Caco-2 (cell line): ENCODE results near the gene RGS7. TPM values are rescaled to one million over a fixed set of nuclear protein-coding genes. Genes with fewer than 3 reads are reported as not detected.

Experiments used
- BruUV-seq: library from RNA; stranded (reverse); fragments of 400-500 nt; replicated peaks from 2 replicates; lab custom pipeline; 2021; lab: Mats Ljungman, UMichigan
- CTCF ChIA-PET: fragments of 300-600 bp; sonication (Branson Sonifier 250); formaldehyde crosslinking; loops from one replicate; lab custom pipeline; 2022; ENCODE audit warnings: antibody characterized with exemption; lab: Charles Lee
- POLR2A ChIA-PET: fragments of 300-600 bp; sonication (Branson Sonifier 250); formaldehyde crosslinking; loops from one replicate; lab custom pipeline; 2022; ENCODE audit warnings: antibody characterized with exemption; lab: Charles Lee
- DNase-seq, 2 experiments: peaks; one replicate each; pipeline versions ENCODE4 v3.0.0 to v3.0.0-alpha.2; 2020 to 2022
- H3K27me3 ChIP-seq: replicated peaks from 2 replicates; pipeline ENCODE4 v1.6.0; 2011; ENCODE audit warnings: low read length; ENCODE audit not compliant: control insufficient read depth, insufficient read depth
- H3K36me3 ChIP-seq: 2 replicates; pipeline ENCODE4 v1.5.1; 2011; ENCODE audit warnings: low read length; ENCODE audit not compliant: control insufficient read depth, insufficient read depth
- H3K4me1 ChIP-seq: fragments of 250-450 bp; sonication (Bioruptor Pico); 2 replicates; pipeline ENCODE4 v1.5.1; 2020; ENCODE audit warnings: mild to moderate bottlenecking
- H3K4me3 ChIP-seq: 2 replicates; pipeline ENCODE4 v1.5.1; 2011; ENCODE audit warnings: low read depth, mild to moderate bottlenecking, control low read depth, low read length
- H3K9me3 ChIP-seq: fragments of 250-450 bp; sonication (Bioruptor Pico); 2 replicates; pipeline ENCODE4 v1.5.1; 2020; ENCODE audit warnings: mild to moderate bottlenecking, moderate library complexity
- H3K27ac Mint-ChIP-seq: one replicate; pipeline ENCODE4 v1.8.0; 2022; ENCODE audit warnings: mixed read lengths; ENCODE audit not compliant: unreplicated experiment
- H3K27me3 Mint-ChIP-seq: one replicate; pipeline ENCODE4 v1.8.0; 2022; ENCODE audit warnings: mixed read lengths; ENCODE audit not compliant: insufficient read depth, unreplicated experiment
- H3K36me3 Mint-ChIP-seq: one replicate; pipeline ENCODE4 v1.8.0; 2022; ENCODE audit warnings: mild to moderate bottlenecking, mixed read lengths; ENCODE audit not compliant: insufficient read depth, unreplicated experiment
- H3K4me1 Mint-ChIP-seq: one replicate; pipeline ENCODE4 v1.8.0; 2022; ENCODE audit warnings: low read depth, mixed read lengths; ENCODE audit not compliant: unreplicated experiment
- H3K4me3 Mint-ChIP-seq: one replicate; pipeline ENCODE4 v1.8.0; 2022; ENCODE audit warnings: mild to moderate bottlenecking, moderate library complexity, mixed read lengths; ENCODE audit not compliant: unreplicated experiment
- H3K9me3 Mint-ChIP-seq: one replicate; pipeline ENCODE4 v1.8.0; 2022; ENCODE audit warnings: mixed read lengths; ENCODE audit not compliant: unreplicated experiment
- CTCF ChIP-seq, 2 experiments: fragments of 200-600 bp in 1 of 2; IDR thresholded peaks; 1 replicate in 1 of 2; 2 replicates in 1 of 2; pipeline versions ENCODE4 v1.5.1 to v1.8.0; 2011 to 2022; ENCODE audit warnings: antibody characterized with exemption in 1 of 2, control low read depth in 1 of 2, inconsistent platforms in 1 of 2, low read depth in 1 of 2, low read length in 1 of 2, mild to moderate bottlenecking in 1 of 2, moderate library complexity in 1 of 2; ENCODE audit not compliant: insufficient read depth in 1 of 2, severe bottlenecking in 1 of 2, unreplicated experiment in 1 of 2
- intact Hi-C: fragments of 100-400 bp; cut with micrococcal nuclease; formaldehyde crosslinking; loops from one replicate; pipeline ENCODE4 v1.10.0; 2022; ENCODE audit not compliant: unreplicated experiment
- total RNA-seq: library from RNA; stranded (reverse); gene quantifications from 2 replicates; pipeline ENCODE4 v1.2.3, GENCODE V29; 2022

Gene RGS7
- total RNA-seq, 1 experiment from 2014 or later, result not detected

GRCh38 chr1:241352401-241352800 lies 4.6 kb downstream of the RGS7 start:
- Histone ChIP-seq H3K4me3 (no peak overlapping the region), H3K27me3 (peaks cover 2% of the 10 kb centered on the region), H3K36me3 (no peaks in the 10 kb centered on the region), H3K9me3 (no peaks in the 10 kb centered on the region), H3K4me1 (no peaks in the 10 kb centered on the region)
- no peak for DNase-seq
- no peaks in the 10 kb centered on the region for H3K9me3 Mint-ChIP-seq
- TF ChIP-seq CTCF (IDR thresholded peaks at IDR 0.05; ENCODE audit: insufficient read depth in 1 of 2, low read depth in 1 of 2, low read length in 1 of 2, severe bottlenecking in 1 of 2, unreplicated experiment in 1 of 2), result no peak
- no TSS peak for BruUV-seq
- ChIA-PET CTCF (no interaction called here), POLR2A (no interaction called here)
- peaks cover 12% of the 10 kb centered on the region for H3K27me3 Mint-ChIP-seq
- no peak overlapping the region for H3K27ac Mint-ChIP-seq
- intact Hi-C loops, result no loop called here
- H3K4me3 Mint-ChIP-seq, result no peak overlapping the region
- no peaks in the 10 kb centered on the region for H3K36me3 Mint-ChIP-seq
- H3K4me1 Mint-ChIP-seq, result no peaks in the 10 kb centered on the region

- Mint-ChIP-seq H3K9me3 (no peaks in the 10 kb centered on the region), H3K27ac (no peak overlapping the region), H3K4me3 (no peak overlapping the region), H3K27me3 (peaks cover 12% of the 10 kb centered on the region), H3K4me1 (no peaks in the 10 kb centered on the region), H3K36me3 (no peaks in the 10 kb centered on the region)
- ChIA-PET POLR2A (no interaction called here), CTCF (no interaction called here)
- Histone ChIP-seq H3K4me1 (no peaks in the 10 kb centered on the region), H3K27me3 (peaks cover 2% of the 10 kb centered on the region), H3K4me3 (no peak overlapping the region), H3K36me3 (no peaks in the 10 kb centered on the region), H3K9me3 (no peaks in the 10 kb centered on the region)
- TF ChIP-seq CTCF (IDR thresholded peaks at IDR 0.05; ENCODE audit: insufficient read depth in 1 of 2, low read depth in 1 of 2, low read length in 1 of 2, severe bottlenecking in 1 of 2, unreplicated experiment in 1 of 2), result no peak
- DNase-seq, result no peak
- BruUV-seq, result no TSS peak
- intact Hi-C loops, result no loop called here
Measured at GRCh38 chr1:241351841-241352240, 5.2 kb downstream of the RGS7 start.

GRCh38 chr1:241343956-241344355 lies 13.0 kb downstream of the RGS7 start:
- POLR2A ChIA-PET, result no interaction called here
- Mint-ChIP-seq H3K27ac (no peak overlapping the region), H3K9me3 (no peaks in the 10 kb centered on the region), H3K4me3 (no peak overlapping the region), H3K4me1 (no peaks in the 10 kb centered on the region), H3K36me3 (no peaks in the 10 kb centered on the region), H3K27me3 (peaks cover 3% of the 10 kb centered on the region)
- no TSS peak for BruUV-seq
- CTCF ChIA-PET, result no interaction called here
- no peak for TF ChIP-seq CTCF (IDR thresholded peaks at IDR 0.05; ENCODE audit: insufficient read depth in 1 of 2, low read depth in 1 of 2, low read length in 1 of 2, severe bottlenecking in 1 of 2, unreplicated experiment in 1 of 2)
- H3K27me3 ChIP-seq, result no peaks in the 10 kb centered on the region
- no peaks in the 10 kb centered on the region for H3K36me3 ChIP-seq
- H3K4me1 ChIP-seq, result no peaks in the 10 kb centered on the region
- H3K9me3 ChIP-seq, result no peaks in the 10 kb centered on the region
- intact Hi-C loops, result no loop called here
- no peak for DNase-seq
- H3K4me3 ChIP-seq, result no peak overlapping the region
